H1 (cell line): ENCODE measurements around the gene BABAM1. TPM values are rescaled to one million over a fixed set of nuclear protein-coding genes. Genes with fewer than 3 reads are reported as not detected.

Experiments used
- CTCF ChIP-seq, 3 experiments: IDR thresholded peaks; 1 replicate in 2 of 3; 2 replicates in 1 of 3; pipeline versions ENCODE4 v1.5.1 to v1.6.1; 2011; ENCODE audit warnings: low read length in 3 of 3, mild to moderate bottlenecking in 3 of 3, inconsistent platforms in 2 of 3, low read depth in 1 of 3, moderate library complexity in 1 of 3; ENCODE audit not compliant: insufficient read depth in 1 of 3; ENCODE audit errors: control extremely low read depth in 1 of 3
- HDAC2 ChIP-seq, 2 experiments: fragments of 300-600 bp in 1 of 2; sonication (generic) in 1 of 2; IDR thresholded peaks; 2 replicates each; pipeline ENCODE4 v1.6.1; 2011 to 2012; ENCODE audit warnings: low read depth in 2 of 2, low read length in 2 of 2, mild to moderate bottlenecking in 2 of 2, moderate library complexity in 2 of 2, borderline replicate concordance in 1 of 2, inconsistent platforms in 1 of 2
- POLR2A ChIP-seq, 2 experiments: IDR thresholded peaks; 1 replicate in 1 of 2; 2 replicates in 1 of 2; pipeline ENCODE4 v1.6.1; 2011; ENCODE audit warnings: low read depth in 2 of 2, low read length in 2 of 2, mild to moderate bottlenecking in 2 of 2; ENCODE audit errors: control extremely low read depth in 1 of 2
- POU5F1 ChIP-seq: IDR thresholded peaks from 2 replicates; pipeline ENCODE4 v1.6.1; 2011; ENCODE audit warnings: low read depth, mild to moderate bottlenecking, low read length, moderate library complexity
- RBBP5 ChIP-seq: IDR thresholded peaks from 2 replicates; pipeline ENCODE4 v1.7.1; 2012; ENCODE audit warnings: low read depth, mild to moderate bottlenecking, inconsistent platforms, low read length, moderate library complexity, borderline replicate concordance
- SAP30 ChIP-seq: fragments of 300-600 bp; sonication (generic); IDR thresholded peaks from 2 replicates; pipeline ENCODE4 v1.7.1; 2012; ENCODE audit warnings: low read length, moderate library complexity, mild to moderate bottlenecking, inconsistent platforms; ENCODE audit not compliant: insufficient read depth, insufficient replicate concordance
- SIN3A ChIP-seq, 2 experiments: IDR thresholded peaks in 1 of 2; conservative IDR thresholded peaks in 1 of 2; 2 replicates each; pipeline ENCODE4 v1.6.1; 2011 to 2012; ENCODE audit warnings: low read length in 2 of 2, improper control_type of control experiment in 1 of 2, low read depth in 1 of 2, mild to moderate bottlenecking in 1 of 2
- SP1 ChIP-seq: IDR thresholded peaks from 2 replicates; pipeline ENCODE4 v1.6.1; 2011; ENCODE audit warnings: low read depth, low read length
- SP4 ChIP-seq: IDR thresholded peaks from 2 replicates; pipeline ENCODE4 v1.6.1; 2012; ENCODE audit warnings: low read length, inconsistent platforms
- polyA plus RNA-seq, 7 experiments: library from polyadenylated mRNA; depleted of rRNA in 3 of 7; stranded (reverse) in 5 of 7; unstranded in 2 of 7; fragments of >200 nt in 5 of 7; fragments of 200-250 nt in 2 of 7; gene quantifications; 1 replicate in 5 of 7; 2 replicates in 1 of 7; 4 replicates in 1 of 7; pipeline versions ENCODE4 v1.2.1 to v1.2.3, GENCODE V29; 2011 to 2013; ENCODE audit warnings: missing spikeins in 2 of 7, mixed read lengths in 2 of 7
- total RNA-seq: library from RNA; stranded (reverse); fragmentation: NEBNext Ultra II Directional; extraction: Animal tissue kit (Norgen Biotek cat#: 25700); gene quantifications from 2 replicates; pipeline ENCODE4 v1.2.1, GENCODE V29; 2021

Gene BABAM1
- total and polyA plus RNA-seq, 2 of the 8 experiments (the other 6 are each of a cell fraction or from before 2014, with no cell fraction given): 127 to 133 TPM

GRCh38 chr19:17242431-17243208 lies 24.6 kb upstream of the BABAM1 start (continued):
- no peak for TF ChIP-seq CTCF (IDR thresholded peaks at IDR 0.05; ENCODE audit: control extremely low read depth in 1 of 3, insufficient read depth in 1 of 3, low read depth in 1 of 3, low read length in 3 of 3)
- no peak for TF ChIP-seq SP1
- no peak for TF ChIP-seq RBBP5
- 0 out of 3 replicates have a peak, but pooled peaks of 1 of the 2 experiments have one; percentile 15 for TF ChIP-seq POLR2A (IDR thresholded peaks at IDR 0.05; ENCODE audit: control extremely low read depth in 1 of 2, low read depth in 2 of 2, low read length in 2 of 2)
- TF ChIP-seq HDAC2 (IDR thresholded peaks at IDR 0.05; ENCODE audit: borderline replicate concordance in 1 of 2, low read depth in 2 of 2, low read length in 2 of 2): 0 out of 4 replicates have a peak, but pooled peaks of 1 of the 2 experiments have one; percentile 26
- TF ChIP-seq POU5F1: no peak
- no peak for TF ChIP-seq SAP30
- TF ChIP-seq SIN3A (conservative IDR thresholded peaks at IDR 0.05 in 1 of 2, IDR thresholded peaks at IDR 0.05 in 1 of 2; ENCODE audit: low read depth in 1 of 2, low read length in 2 of 2): no peak
- TF ChIP-seq SP4: no peak
